Forelimb muscle (tissue), 1 donor: ENCODE data around the gene ACOT4. TPM values are rescaled to one million over a fixed set of nuclear protein-coding genes. Genes with fewer than 3 reads are reported as not detected.
"Not testable (repeated sequence)": the region's sequence is repeated elsewhere in the genome, so short reads cannot be mapped to it uniquely, and the experiment has no call there.

Experiments used
- DNase-seq: peaks from one replicate; pipeline ENCODE4 v3.0.0-alpha.2; 2013; ENCODE audit warnings: low read depth
- polyA plus RNA-seq: library from polyadenylated mRNA; unstranded; fragments of 120-200 nt; gene quantifications from one replicate; pipeline ENCODE4 v1.2.1, GENCODE V29; 2013; ENCODE audit not compliant: insufficient read length

The ACOT4 gene
- polyA plus RNA-seq, 1 donor: 0.29 TPM

- DNase-seq: peak; percentile 61
Observed at GRCh38 chr14:73633116-73634010, 41.7 kb downstream of the ACOT4 start.

DNA sequence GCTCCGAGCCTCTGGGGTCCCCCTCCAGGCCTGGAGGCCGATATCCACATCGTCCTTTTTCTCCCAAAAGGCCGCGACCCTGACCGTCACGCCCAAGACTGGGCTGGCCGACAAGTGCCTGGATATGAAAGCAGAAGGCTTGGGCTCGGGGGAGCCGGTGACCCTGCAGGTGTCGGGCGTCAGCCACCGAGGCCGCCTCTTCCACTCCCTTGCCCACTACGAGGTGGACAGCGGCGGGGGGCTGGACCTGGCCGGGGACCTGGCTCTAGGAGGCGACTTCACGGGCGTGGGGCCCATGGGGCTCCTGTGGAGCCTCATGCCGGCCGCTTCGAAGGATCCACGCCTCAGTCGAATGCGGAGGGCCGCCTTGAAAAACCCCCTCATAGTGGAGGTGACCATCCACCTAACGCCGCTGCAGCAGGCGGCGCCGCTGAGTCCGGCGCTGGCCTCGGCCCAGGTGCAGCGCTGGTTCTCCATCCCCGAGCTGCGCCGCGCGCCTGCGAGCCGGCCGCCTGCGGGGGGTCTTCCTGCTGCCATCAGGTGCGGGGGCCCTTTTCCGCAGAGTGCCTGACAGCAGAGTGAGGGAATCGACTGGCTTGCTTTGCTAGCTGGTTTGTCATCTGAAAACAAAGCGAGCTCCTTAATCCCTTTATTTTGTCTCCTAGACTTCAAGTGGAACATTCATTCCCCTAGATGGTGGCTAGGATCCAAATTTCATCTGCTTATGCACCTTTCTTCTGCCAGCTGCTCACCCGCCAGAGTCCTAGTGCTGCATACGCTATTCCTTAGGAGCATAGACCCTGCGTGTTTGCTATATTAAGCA, 42.5 kb downstream of the ACOT4 start:
- no peak for DNase-seq

DNA sequence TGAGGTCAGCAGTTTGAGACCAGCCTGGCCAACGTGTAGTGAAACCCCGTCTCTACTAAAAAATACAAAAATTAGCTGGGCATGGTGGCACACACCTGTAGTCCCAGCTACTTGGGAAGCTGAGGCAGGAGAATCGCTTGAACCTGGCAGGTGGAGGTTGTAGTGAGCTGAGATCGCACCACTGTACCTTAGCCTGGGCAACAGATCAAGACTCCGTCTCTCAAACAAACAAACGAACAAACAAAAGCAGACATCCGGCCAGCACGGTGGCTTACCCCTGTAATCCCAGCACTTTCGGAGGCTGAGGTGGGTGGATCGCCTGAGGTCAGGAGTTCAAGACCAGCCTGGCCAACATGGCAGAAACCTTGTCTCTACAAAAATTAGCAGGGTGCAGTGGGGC, 44.7 kb downstream of the ACOT4 start:
- not testable (repeated sequence) for DNase-seq

GRCh38 chr14:73637830-73638229, 46.2 kb downstream of the ACOT4 start:
- no peak for DNase-seq

- no peak for DNase-seq
Observed at GRCh38 chr14:73640796-73641365, 49.2 kb downstream of the ACOT4 start.

DNA sequence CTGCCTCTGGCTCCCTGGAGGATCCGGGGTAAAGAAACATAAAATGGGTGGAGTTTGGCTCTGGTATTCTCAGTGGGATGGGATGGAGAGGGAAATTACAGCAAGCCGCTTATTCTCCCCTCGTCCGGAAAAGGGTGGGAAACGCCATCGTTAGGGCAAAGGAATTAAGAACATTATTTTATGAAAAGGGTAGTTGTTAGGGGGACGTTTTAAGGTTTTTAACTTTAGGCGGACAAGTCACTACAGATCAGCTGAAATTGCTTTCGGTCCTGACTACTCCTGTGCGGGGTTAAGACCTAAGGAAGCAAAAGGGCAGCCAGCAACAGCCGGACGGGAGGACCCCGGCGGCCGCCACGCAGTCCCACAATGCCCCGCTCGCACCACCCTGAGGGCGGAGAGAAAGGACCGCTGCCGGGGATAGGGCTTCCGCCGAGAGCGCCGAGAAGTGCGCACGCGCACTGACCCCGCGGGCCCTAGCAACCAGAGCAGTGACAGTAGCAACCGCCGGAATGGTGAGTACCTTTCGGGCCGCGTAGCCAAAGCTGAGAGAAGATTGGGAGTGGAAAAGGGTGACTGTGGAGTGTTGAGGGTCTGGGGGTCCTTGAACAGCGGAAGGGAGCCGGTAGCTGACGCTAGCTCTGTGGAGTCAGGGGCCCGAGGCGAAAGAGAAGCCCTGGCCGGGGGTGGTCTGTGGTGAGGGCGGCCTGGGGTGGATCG, 53.0 kb downstream of the ACOT4 start, which contains the start of gene DNAL1:
TSS of gene DNAL1 (plus strand) at position 456 of the 717 bp plus-strand sequence. CDS start at position 510, 54 bp downstream.
- DNase-seq: peak; percentile 79

- no peak for DNase-seq
Observed at GRCh38 chr14:73645248-73645610, 53.6 kb downstream of the ACOT4 start.

Other genes starting within 250 kb of the ACOT4 start
- 29.7 TPM for gene NUMB, start 133.3 kb upstream of the ACOT4 start, polyA plus RNA-seq
- gene RIOX1, start 100.9 kb upstream of the ACOT4 start, polyA plus RNA-seq: 5.2 TPM
- 3.0 TPM for gene ACOT1, start 54.7 kb upstream of the ACOT4 start, polyA plus RNA-seq
- 1.4 TPM for gene HEATR4, start 32.9 kb upstream of the ACOT4 start, polyA plus RNA-seq
- 23.7 TPM for gene ACOT2, start 22.7 kb upstream of the ACOT4 start, polyA plus RNA-seq
- gene ACOT6, start 20.6 kb downstream of the ACOT4 start, polyA plus RNA-seq: not detected
- gene DNAL1, start 53.1 kb downstream of the ACOT4 start, polyA plus RNA-seq: 6.8 TPM
- 23.8 TPM for gene PNMA1, start 122.5 kb downstream of the ACOT4 start, polyA plus RNA-seq